GM12873 (cell line): ENCODE measurements around the gene NAIF1.

Source experiments
- TF ChIP-seq, protein P1 (sequence below): IDR thresholded peaks from 2 replicates; pipeline ENCODE4 v1.5.1; 2012; ENCODE audit warnings: low read depth, mild to moderate bottlenecking, moderate library complexity, low read length, control low read depth; ENCODE audit not compliant: insufficient read depth; ENCODE audit errors: missing control alignments

Gene NAIF1

DNA sequence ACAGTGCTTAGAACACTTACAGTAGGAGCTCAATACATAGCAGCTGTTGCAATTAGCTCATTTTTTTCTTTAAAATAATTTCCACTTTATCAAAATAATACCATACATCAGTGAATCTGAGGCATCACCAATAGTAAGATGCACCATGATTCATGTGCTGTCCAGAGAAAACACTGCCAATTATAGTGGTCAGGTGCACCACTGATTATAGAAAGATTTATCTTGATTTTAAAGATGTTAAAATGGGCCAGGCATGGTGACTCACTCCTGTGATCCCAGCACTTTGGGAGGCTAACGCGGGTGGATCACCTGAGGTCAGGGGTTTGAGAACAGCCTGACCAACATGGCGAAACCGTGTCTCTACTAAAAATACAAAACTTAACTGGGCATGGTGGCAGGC lies 39.4 kb downstream of the NAIF1 start:
- TF ChIP-seq, protein P1, sequence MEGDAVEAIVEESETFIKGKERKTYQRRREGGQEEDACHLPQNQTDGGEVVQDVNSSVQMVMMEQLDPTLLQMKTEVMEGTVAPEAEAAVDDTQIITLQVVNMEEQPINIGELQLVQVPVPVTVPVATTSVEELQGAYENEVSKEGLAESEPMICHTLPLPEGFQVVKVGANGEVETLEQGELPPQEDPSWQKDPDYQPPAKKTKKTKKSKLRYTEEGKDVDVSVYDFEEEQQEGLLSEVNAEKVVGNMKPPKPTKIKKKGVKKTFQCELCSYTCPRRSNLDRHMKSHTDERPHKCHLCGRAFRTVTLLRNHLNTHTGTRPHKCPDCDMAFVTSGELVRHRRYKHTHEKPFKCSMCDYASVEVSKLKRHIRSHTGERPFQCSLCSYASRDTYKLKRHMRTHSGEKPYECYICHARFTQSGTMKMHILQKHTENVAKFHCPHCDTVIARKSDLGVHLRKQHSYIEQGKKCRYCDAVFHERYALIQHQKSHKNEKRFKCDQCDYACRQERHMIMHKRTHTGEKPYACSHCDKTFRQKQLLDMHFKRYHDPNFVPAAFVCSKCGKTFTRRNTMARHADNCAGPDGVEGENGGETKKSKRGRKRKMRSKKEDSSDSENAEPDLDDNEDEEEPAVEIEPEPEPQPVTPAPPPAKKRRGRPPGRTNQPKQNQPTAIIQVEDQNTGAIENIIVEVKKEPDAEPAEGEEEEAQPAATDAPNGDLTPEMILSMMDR = no peak

GRCh38 chr9:128026773-128027541 lies 40.2 kb downstream of the NAIF1 start:
- TF ChIP-seq, protein P1 = no peak

DNA sequence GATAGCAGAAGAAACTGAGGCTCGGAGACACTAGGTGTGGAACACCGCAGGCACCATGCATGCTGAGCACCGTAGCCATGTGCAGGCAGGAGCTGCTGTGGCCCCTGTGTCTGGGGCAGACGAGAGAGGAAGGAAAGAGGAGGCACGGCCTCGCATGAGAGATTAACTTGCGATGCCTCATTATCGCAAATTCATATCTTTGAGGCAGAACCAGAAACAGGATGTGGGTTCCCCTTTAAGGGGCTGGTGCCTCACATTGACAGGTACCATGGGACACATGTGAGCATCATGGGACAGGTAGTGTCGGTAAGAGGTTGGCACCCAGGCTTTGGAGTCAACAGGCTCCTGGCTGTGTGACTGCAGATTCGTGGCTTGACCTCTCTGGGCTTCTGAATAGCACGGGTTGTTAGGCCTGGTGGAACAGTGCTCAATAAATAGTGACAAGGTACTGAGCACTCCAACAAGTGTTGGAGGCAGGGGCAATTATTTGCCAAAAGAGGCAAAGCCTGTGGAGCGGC lies 40.8 kb downstream of the NAIF1 start:
- TF ChIP-seq, protein P1 = no peak

- TF ChIP-seq, protein P1 = no peak
Measured at GRCh38 chr9:128025736-128026135, 41.4 kb downstream of the NAIF1 start.

DNA sequence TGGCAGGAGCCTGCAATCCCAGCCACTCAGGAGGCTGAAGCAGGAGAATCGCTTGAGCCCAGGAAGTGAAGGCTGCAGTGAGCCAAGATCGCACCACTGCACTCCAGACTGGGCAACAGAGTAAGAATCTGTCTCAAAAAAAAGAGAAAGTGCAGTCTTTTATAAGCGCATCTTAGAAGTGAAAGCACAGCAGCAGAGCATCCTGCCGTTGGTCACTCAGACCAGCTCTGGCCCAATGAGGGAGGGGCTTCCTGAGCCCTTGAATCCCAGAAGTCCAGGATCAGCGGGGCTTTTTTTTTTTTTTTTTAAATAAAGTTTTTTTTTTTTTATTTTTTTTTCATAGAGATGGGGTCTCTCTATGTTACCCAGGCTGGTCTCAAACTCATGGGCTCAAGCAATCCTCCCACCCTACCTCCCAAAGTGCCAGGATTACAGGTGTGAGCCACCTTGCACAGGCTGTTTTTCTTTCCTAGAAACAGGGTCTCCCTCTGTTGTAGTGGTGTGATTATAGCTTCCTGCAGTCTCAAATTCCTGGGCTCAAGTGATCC lies 42.3 kb downstream of the NAIF1 start:
- TF ChIP-seq, protein P1 = no peak

DNA sequence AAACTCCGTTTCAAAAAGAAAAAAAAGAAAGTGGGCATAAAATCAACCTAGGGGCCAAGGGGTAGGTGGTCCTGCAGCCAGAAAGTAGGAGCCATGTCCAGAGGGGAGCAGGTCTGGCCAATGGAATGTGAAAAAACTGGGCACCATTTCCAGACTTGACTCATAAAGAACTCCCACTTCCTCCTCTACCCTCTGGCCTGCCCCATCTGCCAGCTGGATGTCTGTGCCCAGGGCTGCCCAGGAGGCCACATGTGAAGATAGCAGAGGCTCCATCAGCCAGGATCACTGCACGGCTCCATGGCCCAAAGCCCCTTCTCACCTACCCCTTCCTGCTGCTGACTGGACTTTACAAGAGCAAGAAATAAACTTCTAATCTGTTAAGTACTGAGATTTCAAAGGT lies 44.2 kb downstream of the NAIF1 start:
- TF ChIP-seq, protein P1 = no peak

GRCh38 chr9:128021098-128021497 lies 46.0 kb downstream of the NAIF1 start:
- TF ChIP-seq, protein P1 = no peak
